Uterus (tissue), 2 donors: ENCODE measurements around the gene SASH1.

Experiments
- POLR2A ChIP-seq, 2 donors: fragments of 450-650 bp; IDR thresholded peaks; one replicate each; pipeline ENCODE4 v1.6.1; 2016; ENCODE audit warnings: antibody characterized with exemption in 2 of 2, mild to moderate bottlenecking in 1 of 2, moderate library complexity in 1 of 2
- TF ChIP-seq, protein P1 (sequence below), 4 experiments: fragments of 200-600 bp in 2 of 4; fragments of 450-650 bp in 2 of 4; sonication (generic) in 2 of 4; IDR thresholded peaks; one replicate each; pipeline ENCODE4 v1.5.1; 2016 to 2019; ENCODE audit warnings: antibody characterized with exemption in 4 of 4, mild to moderate bottlenecking in 2 of 4, moderate library complexity in 1 of 4

DNA sequence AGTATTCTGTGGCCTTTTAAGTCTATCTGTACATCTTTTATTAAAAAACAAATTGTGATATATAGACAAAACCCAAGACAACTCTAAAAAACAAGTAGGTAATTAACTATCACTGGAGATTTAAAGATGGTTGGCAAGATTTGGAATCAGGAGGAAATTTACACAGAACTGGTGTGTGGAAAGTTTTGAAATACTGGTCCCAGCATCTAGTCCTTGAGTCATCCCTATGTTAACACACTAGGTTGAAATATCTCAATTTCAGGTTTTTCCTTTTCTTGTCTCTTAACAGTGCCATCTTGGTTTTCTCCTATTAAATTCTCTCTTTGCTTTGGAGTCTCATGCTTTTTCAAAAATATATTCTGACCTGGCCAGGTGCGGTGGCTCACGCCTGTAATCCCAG, 27.5 kb downstream of the SASH1 start:
- TF ChIP-seq POLR2A (IDR thresholded peaks at IDR 0.05), result no peak
- TF ChIP-seq, protein P1, sequence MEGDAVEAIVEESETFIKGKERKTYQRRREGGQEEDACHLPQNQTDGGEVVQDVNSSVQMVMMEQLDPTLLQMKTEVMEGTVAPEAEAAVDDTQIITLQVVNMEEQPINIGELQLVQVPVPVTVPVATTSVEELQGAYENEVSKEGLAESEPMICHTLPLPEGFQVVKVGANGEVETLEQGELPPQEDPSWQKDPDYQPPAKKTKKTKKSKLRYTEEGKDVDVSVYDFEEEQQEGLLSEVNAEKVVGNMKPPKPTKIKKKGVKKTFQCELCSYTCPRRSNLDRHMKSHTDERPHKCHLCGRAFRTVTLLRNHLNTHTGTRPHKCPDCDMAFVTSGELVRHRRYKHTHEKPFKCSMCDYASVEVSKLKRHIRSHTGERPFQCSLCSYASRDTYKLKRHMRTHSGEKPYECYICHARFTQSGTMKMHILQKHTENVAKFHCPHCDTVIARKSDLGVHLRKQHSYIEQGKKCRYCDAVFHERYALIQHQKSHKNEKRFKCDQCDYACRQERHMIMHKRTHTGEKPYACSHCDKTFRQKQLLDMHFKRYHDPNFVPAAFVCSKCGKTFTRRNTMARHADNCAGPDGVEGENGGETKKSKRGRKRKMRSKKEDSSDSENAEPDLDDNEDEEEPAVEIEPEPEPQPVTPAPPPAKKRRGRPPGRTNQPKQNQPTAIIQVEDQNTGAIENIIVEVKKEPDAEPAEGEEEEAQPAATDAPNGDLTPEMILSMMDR (IDR thresholded peaks at IDR 0.05), result no peak
